D721Med (cell line): Measurements from ENCODE around the gene NXPE4.

ENCODE experiments used
- DNase-seq: peaks from one replicate; pipeline ENCODE4 v3.0.0; 2011; ENCODE audit warnings: low spot score; ENCODE audit not compliant: insufficient read length
- FAIRE-seq: peaks from 2 replicates; lab custom pipeline; 2011; peaks lifted over from hg19 to GRCh38; lab: Jason Lieb, UNC
- TF ChIP-seq, protein P1 (sequence below): IDR thresholded peaks from 2 replicates; pipeline ENCODE4 v1.5.1; 2012; ENCODE audit warnings: mild to moderate bottlenecking, control low read depth; ENCODE audit not compliant: insufficient read depth; ENCODE audit errors: missing control alignments

Gene NXPE4

GRCh38 chr11:114551060-114551459 lies 44.5 kb downstream of the NXPE4 start:
- FAIRE-seq (no peak), DNase-seq (no peak)
- TF ChIP-seq, protein P1, sequence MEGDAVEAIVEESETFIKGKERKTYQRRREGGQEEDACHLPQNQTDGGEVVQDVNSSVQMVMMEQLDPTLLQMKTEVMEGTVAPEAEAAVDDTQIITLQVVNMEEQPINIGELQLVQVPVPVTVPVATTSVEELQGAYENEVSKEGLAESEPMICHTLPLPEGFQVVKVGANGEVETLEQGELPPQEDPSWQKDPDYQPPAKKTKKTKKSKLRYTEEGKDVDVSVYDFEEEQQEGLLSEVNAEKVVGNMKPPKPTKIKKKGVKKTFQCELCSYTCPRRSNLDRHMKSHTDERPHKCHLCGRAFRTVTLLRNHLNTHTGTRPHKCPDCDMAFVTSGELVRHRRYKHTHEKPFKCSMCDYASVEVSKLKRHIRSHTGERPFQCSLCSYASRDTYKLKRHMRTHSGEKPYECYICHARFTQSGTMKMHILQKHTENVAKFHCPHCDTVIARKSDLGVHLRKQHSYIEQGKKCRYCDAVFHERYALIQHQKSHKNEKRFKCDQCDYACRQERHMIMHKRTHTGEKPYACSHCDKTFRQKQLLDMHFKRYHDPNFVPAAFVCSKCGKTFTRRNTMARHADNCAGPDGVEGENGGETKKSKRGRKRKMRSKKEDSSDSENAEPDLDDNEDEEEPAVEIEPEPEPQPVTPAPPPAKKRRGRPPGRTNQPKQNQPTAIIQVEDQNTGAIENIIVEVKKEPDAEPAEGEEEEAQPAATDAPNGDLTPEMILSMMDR: no peak

DNA sequence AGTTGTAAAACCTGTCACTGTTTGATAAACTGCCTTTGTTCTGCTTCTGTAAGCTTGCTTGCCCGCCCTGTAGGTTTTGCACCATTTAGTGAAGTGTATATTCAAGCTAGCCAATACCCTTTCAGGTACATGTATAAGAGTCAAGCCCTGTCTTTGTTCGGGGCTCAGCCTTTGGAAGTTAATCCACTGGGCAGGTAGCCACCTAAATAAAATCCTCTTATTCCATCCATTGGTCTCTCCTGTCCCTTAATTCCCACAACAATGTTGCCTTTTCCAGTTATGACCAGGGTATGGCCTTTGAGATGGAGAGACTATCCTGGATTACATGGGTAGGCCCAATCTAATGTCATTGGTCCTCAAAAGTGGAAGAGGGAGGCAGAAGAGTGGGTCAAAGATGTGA lies 69.9 kb downstream of the NXPE4 start:
- DNase-seq (no peak), FAIRE-seq (no peak)
- TF ChIP-seq, protein P1: no peak

DNA sequence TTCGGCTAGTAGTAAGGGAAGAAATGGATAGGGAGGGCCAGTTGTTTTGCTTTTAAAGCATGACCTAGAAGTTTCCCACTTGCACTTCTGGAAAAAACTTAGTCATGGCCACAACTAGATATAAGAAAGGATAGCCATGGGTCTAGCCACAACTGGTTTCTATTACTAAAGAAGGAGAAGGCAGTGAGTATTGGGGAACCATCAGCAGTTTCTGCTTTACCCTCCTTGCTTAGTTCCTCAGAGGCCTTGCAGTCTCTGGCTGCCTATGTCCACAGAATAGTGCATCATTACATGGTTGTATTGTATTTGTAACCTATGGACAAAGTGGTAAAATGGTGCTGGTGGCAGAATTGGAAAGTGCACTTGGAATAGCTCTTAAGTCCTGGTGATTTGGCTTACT lies 71.5 kb downstream of the NXPE4 start:
- DNase-seq (no peak), FAIRE-seq (no peak)
- TF ChIP-seq, protein P1: no peak

DNA sequence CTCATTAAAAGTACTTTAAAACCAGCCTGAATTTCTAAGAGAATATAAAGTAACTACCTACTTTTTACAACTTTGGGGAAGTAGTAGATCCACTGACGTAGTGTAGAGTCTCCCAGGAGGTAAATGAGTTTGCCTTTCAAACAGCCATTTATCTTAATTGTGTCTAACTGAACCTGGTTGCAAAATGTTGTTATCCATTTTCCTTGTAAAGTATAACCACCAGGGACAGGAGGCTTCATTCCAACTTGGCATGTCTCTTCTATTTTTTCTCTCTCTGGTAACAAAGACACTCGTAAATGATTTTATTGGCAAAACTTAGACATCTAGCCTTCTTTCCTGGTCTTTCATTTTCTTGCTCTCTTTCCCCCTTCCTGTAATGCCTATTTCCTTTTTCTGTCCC lies 72.8 kb downstream of the NXPE4 start:
- FAIRE-seq: no peak

More for the DNA sequence above, 72.8 kb downstream of the NXPE4 start:
- TF ChIP-seq, protein P1: no peak
- DNase-seq: no peak
